Small intestine (tissue), 7 donors: Measurements from ENCODE around the gene CCNT2. TPM values are rescaled to one million over a fixed set of nuclear protein-coding genes. Genes with fewer than 3 reads are reported as not detected.
"Not testable (repeated sequence)": the region's sequence is repeated elsewhere in the genome, so short reads cannot be mapped to it uniquely, and the experiment has no call there.

Source experiments
- DNase-seq, 2 donors: peaks; one replicate each; pipeline versions ENCODE4 v3.0.0 to v3.0.0-alpha.2; 2013
- FAIRE-seq: peaks from 2 replicates; lab custom pipeline; 2012; peaks lifted over from hg19 to GRCh38; lab: Jason Lieb, UNC
- H3K27ac ChIP-seq, 3 donors: one replicate each; pipeline ENCODE4 v1.5.1; 2013; ENCODE audit warnings: low read length in 2 of 3, mild to moderate bottlenecking in 2 of 3, control low read depth in 1 of 3, inconsistent platforms in 1 of 3, low read depth in 1 of 3, moderate library complexity in 1 of 3
- H3K27me3 ChIP-seq, 3 donors: one replicate each; pipeline ENCODE4 v1.6.1; 2013; ENCODE audit warnings: low read length in 3 of 3, inconsistent platforms in 1 of 3; ENCODE audit not compliant: control insufficient read depth in 3 of 3, insufficient read depth in 3 of 3
- H3K36me3 ChIP-seq, 3 donors: one replicate each; pipeline ENCODE4 v1.6.1; 2013; ENCODE audit warnings: low read length in 3 of 3, inconsistent platforms in 1 of 3, low read depth in 1 of 3, mild to moderate bottlenecking in 1 of 3, moderate library complexity in 1 of 3; ENCODE audit not compliant: control insufficient read depth in 3 of 3, insufficient read depth in 2 of 3
- H3K4me1 ChIP-seq, 3 donors: one replicate each; pipeline ENCODE4 v1.6.1; 2013; ENCODE audit warnings: low read length in 2 of 3, inconsistent platforms in 1 of 3, low read depth in 1 of 3, mild to moderate bottlenecking in 1 of 3, moderate library complexity in 1 of 3; ENCODE audit not compliant: control insufficient read depth in 3 of 3, insufficient read depth in 2 of 3
- H3K4me3 ChIP-seq, 3 donors: one replicate each; pipeline ENCODE4 v1.5.1; 2013; ENCODE audit warnings: low read length in 3 of 3, control low read depth in 1 of 3, inconsistent platforms in 1 of 3, low read depth in 1 of 3, mild to moderate bottlenecking in 1 of 3, moderate library complexity in 1 of 3
- H3K9me3 ChIP-seq, 2 donors: one replicate each; pipeline ENCODE4 v1.6.1; 2013; ENCODE audit warnings: low read depth in 1 of 2, low read length in 1 of 2; ENCODE audit not compliant: control insufficient read depth in 2 of 2, insufficient read depth in 1 of 2
- WGBS, 3 donors: extraction: QIAGEN DNeasy Blood & Tissue Kit; methylation state at CpG; one replicate each; pipeline ENCODE4 v1.1.7; 2013; 5-methylcytosine and 5-hydroxymethylcytosine counted together
- polyA plus RNA-seq, 4 donors: library from polyadenylated mRNA; stranded (reverse) in 3 of 4; unstranded in 1 of 4; fragments of 200-250 nt in 3 of 4; fragments of 120-200 nt in 1 of 4; gene quantifications; one replicate each; pipeline versions ENCODE4 v1.2.1 to v1.2.3, GENCODE V29; 2013
- donor health status: healthy with polysubstance abuse.
- donor health status: control.
- donor health status: control.
- donor health status: Bipolar disorder and iron deficiency.
- donor health status: healthy.

Gene CCNT2
- polyA plus RNA-seq, 4 donors, result 5.4 to 41.5 (median 9.3) TPM

- H3K9me3 ChIP-seq, result no peaks in the 10 kb centered on the region
- H3K4me3 ChIP-seq, result no peak overlapping the region
- H3K36me3 ChIP-seq, result no peaks in the 10 kb centered on the region
- no peaks in the 10 kb centered on the region for H3K27me3 ChIP-seq
- H3K27ac ChIP-seq, result no peak overlapping the region
- DNase-seq (peak; percentile 33 to 67), FAIRE-seq (no peak)
- no peaks in the 10 kb centered on the region for H3K4me1 ChIP-seq
- 33 to 68% (median 48%) methylated on average over 1 of the region's 1 CpG for WGBS, 3 donors
These were observed 26.2 kb upstream of the CCNT2 start for GRCh38 chr2:134892282-134893035.

GRCh38 chr2:134897932-134898331 is 20.7 kb upstream of the CCNT2 start:
- DNase-seq, result no peak
- no peaks in the 10 kb centered on the region for H3K27me3 ChIP-seq
- H3K4me3 ChIP-seq, result no peak overlapping the region
- H3K27ac ChIP-seq, result no peak overlapping the region
- H3K36me3 ChIP-seq, result no peaks in the 10 kb centered on the region
- H3K9me3 ChIP-seq, result no peaks in the 10 kb centered on the region
- peak; percentile 93 for FAIRE-seq
- peaks cover 0 to 3% (median 0%) of the 10 kb centered on the region in 3 donors for H3K4me1 ChIP-seq

- H3K36me3 ChIP-seq, result no peaks in the 10 kb centered on the region
- H3K9me3 ChIP-seq, result no peaks in the 10 kb centered on the region
- H3K27ac ChIP-seq, result no peak overlapping the region
- FAIRE-seq (no peak), DNase-seq (no peak)
- H3K27me3 ChIP-seq, result no peaks in the 10 kb centered on the region
- H3K4me3 ChIP-seq, result no peak overlapping the region
- peaks cover 0 to 3% (median 0%) of the 10 kb centered on the region in 3 donors for H3K4me1 ChIP-seq
These were observed 19.4 kb upstream of the CCNT2 start for GRCh38 chr2:134899204-134899603.

- H3K27ac ChIP-seq, result no peak overlapping the region
- no peaks in the 10 kb centered on the region for H3K36me3 ChIP-seq
- FAIRE-seq, result no peak
- DNase-seq, result no peak
- no peak overlapping the region for H3K4me3 ChIP-seq
- no peaks in the 10 kb centered on the region for H3K9me3 ChIP-seq
- H3K27me3 ChIP-seq, result no peaks in the 10 kb centered on the region
- peaks cover 0 to 3% (median 0%) of the 10 kb centered on the region in 3 donors for H3K4me1 ChIP-seq
- WGBS, 3 donors, result 86 to 96% (median 88%) methylated on average over 1 of the region's 1 CpG
These were observed 18.5 kb upstream of the CCNT2 start for GRCh38 chr2:134900151-134900550.

GRCh38 chr2:134903701-134904100 is 14.9 kb upstream of the CCNT2 start:
- not testable (repeated sequence) for H3K4me3 ChIP-seq, H3K9me3 ChIP-seq, DNase-seq, H3K4me1 ChIP-seq, FAIRE-seq, H3K27me3 ChIP-seq, H3K36me3 ChIP-seq, H3K27ac ChIP-seq
- WGBS, 3 donors, result 88 to 94% (median 91%) methylated on average over 12 to 13 of the region's 13 CpGs

GRCh38 chr2:134905168-134905567 is 13.5 kb upstream of the CCNT2 start:
- H3K36me3 ChIP-seq, result no peaks in the 10 kb centered on the region
- no peak for FAIRE-seq
- no peak for DNase-seq
- peaks cover 0 to 5% of the 10 kb centered on the region in 2 donors for H3K9me3 ChIP-seq
- no peak overlapping the region for H3K27ac ChIP-seq
- no peak overlapping the region for H3K4me3 ChIP-seq
- no peaks in the 10 kb centered on the region for H3K27me3 ChIP-seq
- 95 to 100% (median 96%) methylated on average over 2 of the region's 2 CpGs for WGBS, 3 donors
- no peaks in the 10 kb centered on the region for H3K4me1 ChIP-seq

- FAIRE-seq, result no peak
- peaks cover 0 to 5% of the 10 kb centered on the region in 2 donors for H3K9me3 ChIP-seq
- WGBS, 3 donors, result 61 to 69% (median 62%) methylated on average over 2 of the region's 2 CpGs
- no peaks in the 10 kb centered on the region for H3K36me3 ChIP-seq
- H3K27ac ChIP-seq, result no peak overlapping the region
- no peak for DNase-seq
- no peak overlapping the region for H3K4me3 ChIP-seq
- H3K4me1 ChIP-seq, result no peaks in the 10 kb centered on the region
- H3K27me3 ChIP-seq, result no peaks in the 10 kb centered on the region
These were observed 11.9 kb upstream of the CCNT2 start for GRCh38 chr2:134906726-134907125.

- FAIRE-seq, H3K9me3 ChIP-seq, DNase-seq, H3K27me3 ChIP-seq, H3K4me1 ChIP-seq, H3K36me3 ChIP-seq, H3K4me3 ChIP-seq, H3K27ac ChIP-seq: not testable (repeated sequence)
- 62 to 80% (median 69%) methylated on average over 1 of the region's 1 CpG for WGBS, 3 donors
These were observed 11.0 kb upstream of the CCNT2 start for GRCh38 chr2:134907441-134908116.
